NCI-H1417 (cell line): ENCODE measurements around the gene PRKAR2A.
"Not testable (repeated sequence)": the region's sequence is repeated elsewhere in the genome, so short reads cannot be mapped to it uniquely, and the experiment has no call there.

ENCODE experiments used
- DNase-seq, 3 experiments: peaks; one replicate each; lab custom pipeline; 2025; lab: John Stamatoyannopoulos, UW

PRKAR2A gene

GRCh38 chr3:48835650-48836366 is 11.9 kb downstream of the PRKAR2A start:
- no peak for DNase-seq

DNA sequence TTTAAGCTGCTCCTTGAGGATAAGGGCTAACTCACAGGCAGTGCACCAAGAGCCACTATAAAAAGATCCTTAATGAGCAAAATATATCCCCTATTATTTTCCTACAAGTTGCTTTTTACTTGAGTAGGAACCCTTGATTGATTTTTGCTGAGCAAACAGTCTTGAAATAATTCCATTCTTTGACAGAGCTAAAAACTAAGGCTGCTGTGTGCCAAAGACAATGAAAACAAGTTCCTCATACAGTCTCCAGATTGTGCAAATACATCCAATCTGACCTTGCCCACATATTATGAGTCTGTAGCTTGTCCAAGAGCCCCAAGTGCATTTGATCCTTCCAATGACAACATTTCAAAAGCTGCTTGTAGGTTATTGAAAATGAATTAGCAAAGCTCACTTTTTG is 15.0 kb downstream of the PRKAR2A start:
- no peak for DNase-seq

- DNase-seq, result no peak
Measured at GRCh38 chr3:48830715-48831114, 17.0 kb downstream of the PRKAR2A start.

- not testable (repeated sequence) for DNase-seq
Measured at GRCh38 chr3:48829525-48829924, 18.1 kb downstream of the PRKAR2A start.

GRCh38 chr3:48827874-48828273 is 19.8 kb downstream of the PRKAR2A start:
- not testable (repeated sequence) for DNase-seq

- DNase-seq, result no peak
Measured at GRCh38 chr3:48826451-48826850, 21.2 kb downstream of the PRKAR2A start.

GRCh38 chr3:48820612-48821324 is 26.9 kb downstream of the PRKAR2A start:
- DNase-seq, result no peak

DNA sequence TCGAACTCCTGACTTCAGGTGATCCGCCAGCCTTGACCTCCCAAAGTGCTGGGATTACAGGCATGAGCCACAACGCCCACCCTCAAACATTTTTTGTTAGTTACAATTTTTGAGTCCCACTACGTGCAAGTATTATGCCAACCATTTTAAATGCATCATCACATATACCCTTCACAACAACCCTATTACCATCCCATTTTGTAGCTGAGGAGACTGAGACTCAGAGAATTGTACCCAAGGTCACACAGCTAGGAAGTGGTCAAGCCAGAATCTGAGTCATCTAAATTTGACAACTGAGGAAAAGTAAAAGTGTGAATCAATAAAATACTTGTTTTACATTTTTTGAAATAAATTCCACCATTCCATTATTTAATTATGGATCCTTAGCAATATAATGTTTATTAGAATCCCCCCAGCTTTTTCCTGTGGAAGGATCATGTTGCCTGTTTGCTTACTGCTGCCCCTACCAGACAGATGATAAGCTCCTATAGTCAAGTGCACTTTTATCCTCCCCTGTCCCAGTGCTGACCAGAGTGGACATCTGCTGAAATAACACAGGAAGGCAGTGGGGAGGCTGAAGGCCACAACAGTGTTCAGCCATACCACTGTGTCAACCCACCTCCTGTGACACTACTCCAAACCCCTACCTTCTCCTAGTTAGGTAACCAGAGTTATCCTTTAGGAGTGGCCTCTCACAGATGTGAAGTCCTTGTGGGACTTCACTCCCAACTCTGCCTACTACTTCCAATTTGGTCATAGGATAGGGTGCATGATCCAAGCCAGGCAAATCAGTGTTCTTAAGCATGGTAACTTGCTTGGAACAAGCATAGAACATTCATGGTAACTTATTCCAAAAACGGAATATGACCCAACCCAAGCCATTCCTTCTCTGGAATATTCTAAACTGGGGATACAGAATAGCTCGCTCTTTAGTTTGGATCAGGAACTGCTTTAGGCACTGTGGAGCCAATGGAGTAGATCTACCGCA is 28.1 kb downstream of the PRKAR2A start:
- no peak for DNase-seq

DNA sequence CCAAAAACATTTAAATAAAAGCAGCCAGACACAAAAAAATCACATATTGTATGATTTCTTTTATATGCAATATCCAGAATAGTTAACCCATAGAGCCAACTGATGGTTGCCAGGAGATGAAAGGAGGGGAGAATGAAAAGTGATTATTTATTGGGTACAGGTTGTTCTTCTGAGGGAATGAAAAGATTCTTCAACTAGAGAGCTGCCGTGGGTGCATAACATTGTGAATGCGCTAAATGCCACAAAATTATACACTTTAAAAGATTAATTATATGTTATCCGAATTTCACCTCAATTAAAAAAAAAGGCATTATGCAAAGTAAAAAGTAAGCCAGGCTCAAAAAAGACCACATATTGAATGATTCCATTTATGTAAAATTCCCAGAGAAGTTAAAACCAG is 36.1 kb downstream of the PRKAR2A start:
- no peak for DNase-seq

DNA sequence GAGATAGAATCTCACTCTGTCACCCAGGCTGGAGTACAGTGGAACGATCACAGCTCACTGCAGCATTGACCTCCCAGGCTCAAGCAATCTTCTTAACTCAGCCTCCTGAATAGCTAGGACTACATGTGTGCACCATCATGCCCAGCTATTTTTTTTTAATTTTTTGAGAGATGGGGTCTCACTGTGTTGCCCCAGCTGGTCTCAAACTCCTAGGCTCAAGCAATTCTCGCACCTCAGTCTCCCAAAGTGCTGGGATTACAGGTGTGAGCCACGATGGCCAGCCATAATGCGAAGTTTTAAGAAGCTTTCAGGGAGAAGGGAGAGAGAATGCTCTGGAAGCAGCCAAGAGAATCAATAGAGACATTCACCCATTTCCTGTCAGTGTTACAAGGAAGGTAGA is 42.7 kb downstream of the PRKAR2A start:
- DNase-seq, result no peak

- not testable (repeated sequence) for DNase-seq
Measured at GRCh38 chr3:48800831-48801230, 46.8 kb downstream of the PRKAR2A start.

GRCh38 chr3:48798998-48799397 is 48.7 kb downstream of the PRKAR2A start:
- DNase-seq, result no peak

- no peak for DNase-seq
Measured at GRCh38 chr3:48797626-48798025, 50.0 kb downstream of the PRKAR2A start.

- DNase-seq, result no peak
Measured at GRCh38 chr3:48795997-48796732, 51.5 kb downstream of the PRKAR2A start.

DNA sequence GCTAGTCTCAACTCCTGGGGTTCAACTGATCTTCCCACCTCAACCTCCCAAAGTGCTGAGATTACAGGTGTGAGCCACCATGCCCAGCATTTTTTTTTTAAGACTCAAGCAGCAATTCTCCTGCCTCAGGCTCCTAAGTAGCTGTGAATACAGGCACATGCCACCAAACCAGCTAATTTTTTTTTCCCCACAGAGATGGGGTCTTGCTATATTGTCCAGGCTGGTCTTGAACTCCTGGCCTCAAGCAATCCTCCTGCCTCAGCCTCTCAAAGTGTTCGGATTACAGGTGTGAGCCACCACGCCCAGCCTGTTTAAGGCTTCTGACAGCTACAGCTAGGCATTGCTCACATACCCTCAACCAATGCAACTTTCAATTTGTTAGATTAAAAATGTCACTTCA is 54.2 kb downstream of the PRKAR2A start:
- DNase-seq, result not testable (repeated sequence)

GRCh38 chr3:48789665-48790064 is 58.0 kb downstream of the PRKAR2A start:
- no peak for DNase-seq

GRCh38 chr3:48788544-48789162 is 59.0 kb downstream of the PRKAR2A start:
- no peak for DNase-seq

GRCh38 chr3:48784426-48785120 is 63.1 kb downstream of the PRKAR2A start:
- DNase-seq, result no peak

GRCh38 chr3:48783304-48783703 is 64.4 kb downstream of the PRKAR2A start:
- no peak for DNase-seq

- DNase-seq, result no peak
Measured at GRCh38 chr3:48782046-48782445, 65.6 kb downstream of the PRKAR2A start.

DNA sequence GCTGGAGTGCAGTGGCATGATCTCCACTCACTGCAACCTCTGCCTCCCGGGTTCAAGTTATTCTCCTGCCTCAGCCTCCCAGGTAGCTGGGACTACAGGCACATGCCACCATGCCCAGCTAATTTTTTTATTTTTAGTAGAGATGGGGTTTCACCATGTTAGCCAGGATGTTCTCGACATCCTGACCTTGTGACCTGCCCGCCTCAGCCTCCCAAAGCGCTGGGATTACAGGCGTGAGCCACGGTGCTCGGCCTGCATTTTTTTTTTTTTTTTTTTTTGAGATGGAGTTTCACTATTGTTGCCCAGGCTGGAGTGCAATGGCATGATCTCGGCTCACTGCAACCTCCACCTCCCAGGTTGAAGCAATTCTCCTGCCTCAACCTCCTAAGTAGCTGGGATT is 69.1 kb downstream of the PRKAR2A start:
- DNase-seq, result not testable (repeated sequence)
